HG03039 (cell line): ENCODE results near the gene TMOD2.

Experiments used
- ATAC-seq: cut with Tn5 transposase; IDR thresholded peaks from one replicate; pipeline ENCODE4 v1.9.1; 2021; ENCODE audit warnings: mild to moderate bottlenecking, moderate library complexity; ENCODE audit not compliant: unreplicated experiment

TMOD2 gene

DNA sequence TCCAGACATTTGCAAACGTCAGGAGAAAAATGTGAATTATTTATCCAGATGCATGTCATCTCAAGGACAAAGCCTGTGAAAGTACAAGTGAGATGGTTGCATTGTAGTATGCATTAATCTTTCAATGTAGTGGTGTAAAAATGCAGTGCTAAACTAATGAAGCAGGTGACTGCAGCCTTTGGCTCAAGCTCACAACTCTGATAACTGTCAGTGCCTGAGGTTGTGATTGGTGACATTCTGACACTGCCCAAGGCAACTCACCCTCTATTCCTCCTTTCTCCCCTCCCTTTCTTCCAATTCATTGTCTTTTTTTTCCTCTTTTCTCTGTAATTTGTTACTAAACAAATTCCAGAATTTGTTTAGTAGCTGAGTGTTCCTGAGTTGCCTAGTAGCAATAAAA is 58.1 kb downstream of the TMOD2 start:
- no peak for ATAC-seq

- no peak for ATAC-seq
These were observed 61.2 kb downstream of the TMOD2 start for GRCh38 chr15:51812598-51812997.

DNA sequence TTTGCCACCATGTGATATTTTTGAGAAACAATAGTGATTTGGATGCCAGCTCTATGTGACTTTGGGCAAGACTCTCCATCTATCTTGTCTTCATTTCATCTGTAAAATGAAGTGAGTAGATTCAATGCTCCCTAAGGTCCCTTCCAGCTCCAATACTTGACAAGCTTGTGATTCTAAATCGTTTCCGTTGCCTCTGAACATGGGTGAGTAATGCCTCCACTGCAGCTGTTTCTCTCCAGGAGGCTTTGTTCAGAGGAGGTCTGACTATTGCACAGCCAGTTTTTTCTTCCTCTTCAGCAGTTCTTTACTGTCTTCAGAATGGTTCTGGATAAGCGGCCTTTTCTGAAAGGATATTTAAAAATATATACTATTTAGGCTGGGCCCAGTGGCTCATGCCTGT is 63.2 kb downstream of the TMOD2 start:
- no peak for ATAC-seq

GRCh38 chr15:51816611-51817010 is 65.2 kb downstream of the TMOD2 start:
- ATAC-seq: no peak

- no peak for ATAC-seq
These were observed 66.8 kb downstream of the TMOD2 start for GRCh38 chr15:51818150-51818549.

DNA sequence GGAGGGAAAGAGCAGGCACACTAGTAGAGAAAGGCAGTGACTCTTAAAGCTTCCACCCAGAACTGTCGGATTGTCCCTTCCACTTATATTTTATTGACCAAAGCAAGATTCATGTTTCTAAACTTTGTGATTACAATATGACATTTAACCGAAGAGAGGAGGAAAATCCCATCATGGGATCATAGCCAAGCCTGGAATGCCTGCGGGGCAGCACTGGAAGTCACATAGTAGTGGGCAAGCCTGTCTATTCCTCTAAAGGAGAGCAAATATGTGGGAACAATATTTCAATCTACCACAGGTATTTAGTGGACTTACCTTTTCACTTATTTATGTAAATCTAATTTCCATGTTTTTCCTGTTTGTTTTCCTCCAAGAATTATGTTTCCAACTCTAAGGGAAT is 74.3 kb downstream of the TMOD2 start:
- no peak for ATAC-seq

- ATAC-seq: no peak
These were observed 77.4 kb downstream of the TMOD2 start for GRCh38 chr15:51828621-51829375.

DNA sequence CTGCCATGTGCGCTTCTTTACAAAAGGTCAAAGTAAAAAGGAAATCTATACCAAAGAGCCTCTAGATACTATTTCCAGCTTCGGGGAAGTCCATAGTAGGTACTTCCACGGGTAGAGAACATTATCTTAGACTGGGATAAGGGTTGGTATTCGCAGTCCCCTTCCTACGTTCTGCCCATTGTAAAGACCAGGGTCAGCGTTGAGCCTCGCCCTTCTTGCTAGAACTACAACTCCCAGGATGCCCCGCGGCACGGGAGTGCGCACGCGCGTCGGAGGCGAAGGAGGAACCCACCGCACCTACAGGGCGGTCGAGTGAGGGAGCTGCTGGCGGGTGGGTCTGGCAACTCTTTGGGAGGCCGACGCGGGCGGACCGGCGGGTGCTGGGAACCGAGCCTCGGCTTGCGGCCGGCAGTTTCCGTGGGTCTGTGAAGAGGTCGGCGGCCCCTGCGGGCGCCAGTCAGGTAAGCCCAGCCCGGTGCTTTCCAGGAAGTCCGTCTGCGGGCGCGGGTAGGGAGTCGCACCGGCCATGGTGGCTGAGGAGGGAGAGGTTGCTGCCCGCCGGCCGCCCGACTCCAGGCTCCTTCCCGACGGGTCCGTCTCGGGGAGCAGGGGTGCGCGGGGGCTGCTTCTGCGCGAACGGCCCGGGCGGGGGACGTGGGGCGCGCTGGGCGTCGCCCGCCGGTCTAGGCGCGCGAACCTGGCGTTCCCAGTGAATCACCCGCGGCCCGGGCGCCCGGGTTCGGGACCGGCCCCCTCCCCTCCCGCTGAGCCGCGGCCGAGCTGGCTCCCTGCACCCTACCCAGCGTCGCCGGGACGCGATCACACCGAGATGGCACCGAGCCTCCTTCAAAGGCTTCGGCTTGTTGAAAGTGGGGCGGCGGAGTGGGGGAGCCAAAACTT is 78.2 kb downstream of the TMOD2 start, which contains the start of gene TMOD3:
TSS of gene TMOD3 (plus strand) at position 278 of the 900 bp plus-strand sequence. CDS start 33,232 bp downstream, outside the sequence.
- peak; percentile 83 for ATAC-seq

DNA sequence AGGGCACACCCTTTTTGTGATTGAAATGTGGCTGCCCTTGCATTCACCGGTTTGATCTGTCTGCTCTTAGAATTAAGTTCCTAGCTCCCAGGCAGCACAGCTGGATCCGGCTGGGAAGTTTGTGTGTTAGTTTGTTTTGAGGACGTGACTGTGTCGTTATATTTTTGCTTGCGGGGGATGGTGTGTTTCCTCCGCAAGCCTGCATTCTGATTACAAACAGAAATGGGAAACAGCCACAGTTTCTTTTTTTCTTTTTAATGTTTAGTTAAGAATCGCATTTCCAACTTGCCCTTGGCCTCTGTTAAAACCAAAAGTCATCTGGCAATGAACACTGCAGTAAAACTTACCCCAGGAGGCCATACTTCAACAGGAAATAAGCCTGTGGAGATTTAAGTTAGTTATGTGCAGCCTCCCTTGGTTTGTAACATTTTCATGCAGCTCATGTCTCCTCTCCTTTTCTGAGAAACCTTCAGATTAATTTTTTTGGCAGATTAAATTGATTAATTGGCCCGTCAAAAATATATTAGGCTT is 78.9 kb downstream of the TMOD2 start:
- peak; percentile 5 for ATAC-seq

DNA sequence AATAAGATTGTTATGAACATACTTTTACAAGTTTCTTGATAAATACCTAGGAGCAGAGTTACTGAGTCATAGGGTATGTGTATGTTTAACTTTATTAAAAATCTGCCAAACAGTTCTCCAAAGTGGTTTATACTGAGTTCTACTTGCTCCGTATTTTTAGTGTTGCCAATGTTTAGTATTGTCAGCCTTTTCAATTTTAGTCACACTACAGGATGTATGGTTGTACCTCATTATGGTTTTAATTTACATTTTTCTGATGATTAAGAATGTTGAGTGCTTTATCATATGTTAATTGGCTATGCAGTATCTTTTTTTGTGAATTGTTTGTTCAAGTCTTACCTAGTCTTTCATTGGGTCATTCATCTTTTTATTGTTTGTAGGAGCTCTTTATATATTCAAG is 82.4 kb downstream of the TMOD2 start:
- no peak for ATAC-seq

- ATAC-seq: no peak
These were observed 86.4 kb downstream of the TMOD2 start for GRCh38 chr15:51837792-51838251.

- ATAC-seq: no peak
These were observed 86.9 kb downstream of the TMOD2 start for GRCh38 chr15:51838270-51838669.

DNA sequence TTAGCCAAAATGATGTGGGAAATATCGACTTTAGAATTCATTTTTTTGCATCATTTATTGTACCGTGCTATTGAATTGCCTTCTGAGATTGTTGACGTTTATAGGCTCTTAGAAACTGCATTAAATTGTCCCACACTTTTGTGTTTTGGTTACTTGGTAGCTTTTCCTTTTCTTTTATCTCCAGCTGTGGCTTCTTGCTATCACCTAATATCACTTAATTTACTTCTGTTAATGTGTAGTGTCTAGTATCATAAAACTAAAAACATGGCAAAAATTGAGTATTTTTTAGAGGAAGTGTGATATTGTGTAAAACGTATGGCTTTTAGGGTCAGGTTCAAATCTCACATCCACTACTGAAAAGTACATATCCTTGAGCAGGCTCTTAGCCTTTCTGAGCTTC is 89.3 kb downstream of the TMOD2 start:
- no peak for ATAC-seq

DNA sequence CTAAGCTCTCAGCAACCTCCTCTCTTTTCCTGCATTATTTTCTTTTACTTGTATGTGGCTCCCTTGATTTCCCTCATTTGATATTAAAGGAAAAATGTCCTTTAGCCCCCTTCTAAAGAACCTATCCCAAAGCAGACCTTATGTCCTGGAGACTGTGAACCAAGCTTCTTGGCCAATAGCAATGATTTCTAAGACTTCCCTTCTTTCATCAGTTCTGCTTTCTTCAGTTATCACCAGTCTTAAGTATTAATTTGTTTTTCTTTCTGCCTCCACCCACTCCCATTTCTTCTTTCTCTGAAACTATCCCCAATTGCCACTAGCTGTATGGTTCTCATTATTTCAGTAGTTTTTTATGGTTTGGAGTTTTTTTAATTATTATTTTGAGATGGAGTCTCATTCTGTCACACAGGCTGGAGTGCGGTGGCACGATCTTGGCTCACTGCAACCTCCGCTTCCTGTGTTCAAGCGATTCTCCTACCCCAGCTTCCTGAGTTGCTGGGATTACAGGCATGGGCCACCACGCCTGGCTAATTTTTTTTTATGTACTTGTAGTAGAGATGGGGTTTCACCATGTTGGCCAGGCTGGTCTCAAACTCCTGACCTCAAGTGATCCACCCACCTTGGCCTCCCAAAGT is 90.1 kb downstream of the TMOD2 start:
- no peak for ATAC-seq

GRCh38 chr15:51842265-51842664 is 90.9 kb downstream of the TMOD2 start:
- no peak for ATAC-seq

- no peak for ATAC-seq
These were observed 91.7 kb downstream of the TMOD2 start for GRCh38 chr15:51842852-51843737.

DNA sequence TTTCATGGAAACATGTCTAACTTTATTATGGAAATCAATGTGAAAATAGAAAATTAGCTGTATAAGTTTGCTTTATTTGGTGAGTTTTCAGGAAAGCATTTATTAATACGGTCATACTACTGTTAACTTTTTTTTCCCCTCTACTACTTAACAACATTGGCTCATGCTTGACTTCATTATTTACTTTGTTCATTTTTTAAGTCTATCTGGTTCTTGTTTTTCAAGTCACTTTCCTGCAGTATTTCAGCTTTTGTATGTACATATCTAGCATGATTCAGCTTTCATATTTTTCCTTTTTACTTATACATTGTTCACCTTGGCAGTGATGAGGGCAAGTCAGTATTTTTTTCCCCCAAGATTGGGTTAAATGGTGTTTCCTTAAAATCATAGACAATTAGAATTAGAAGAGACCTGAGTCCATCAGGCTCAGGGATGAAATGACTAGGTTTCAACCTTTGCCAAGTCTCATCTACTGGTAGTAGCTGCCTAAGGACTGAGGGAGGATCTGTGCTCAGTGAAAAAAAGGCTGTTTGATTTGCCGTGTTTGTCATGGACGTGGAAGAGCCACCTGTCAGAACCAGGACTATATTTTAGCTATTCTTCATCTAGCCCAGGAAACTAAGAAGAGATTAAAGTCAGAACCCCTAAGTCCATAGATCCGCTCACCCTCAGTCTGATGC is 93.5 kb downstream of the TMOD2 start:
- ATAC-seq: no peak

GRCh38 chr15:51846066-51846462 is 94.7 kb downstream of the TMOD2 start:
- no peak for ATAC-seq

- no peak for ATAC-seq
These were observed 95.2 kb downstream of the TMOD2 start for GRCh38 chr15:51846463-51847230.
